Breast epithelium (tissue), 3 donors: ENCODE measurements around the gene RIN1.

Experiments used
- POLR2A ChIP-seq: fragments of 450-650 bp; IDR thresholded peaks from one replicate; pipeline ENCODE4 v1.6.1; 2016; ENCODE audit warnings: antibody characterized with exemption, mild to moderate bottlenecking, moderate library complexity
- POLR2AphosphoS5 ChIP-seq, 3 donors: sonication (generic); formaldehyde crosslinking; IDR thresholded peaks; one replicate each; pipeline ENCODE4 v1.6.1; 2017; ENCODE audit warnings: antibody characterized with exemption in 3 of 3
- TF ChIP-seq, protein P1 (sequence below), 3 donors: fragments of 450-650 bp; IDR thresholded peaks; one replicate each; pipeline ENCODE4 v1.5.1; 2016 to 2017; ENCODE audit warnings: antibody characterized with exemption in 3 of 3, mild to moderate bottlenecking in 3 of 3, moderate library complexity in 3 of 3

DNA sequence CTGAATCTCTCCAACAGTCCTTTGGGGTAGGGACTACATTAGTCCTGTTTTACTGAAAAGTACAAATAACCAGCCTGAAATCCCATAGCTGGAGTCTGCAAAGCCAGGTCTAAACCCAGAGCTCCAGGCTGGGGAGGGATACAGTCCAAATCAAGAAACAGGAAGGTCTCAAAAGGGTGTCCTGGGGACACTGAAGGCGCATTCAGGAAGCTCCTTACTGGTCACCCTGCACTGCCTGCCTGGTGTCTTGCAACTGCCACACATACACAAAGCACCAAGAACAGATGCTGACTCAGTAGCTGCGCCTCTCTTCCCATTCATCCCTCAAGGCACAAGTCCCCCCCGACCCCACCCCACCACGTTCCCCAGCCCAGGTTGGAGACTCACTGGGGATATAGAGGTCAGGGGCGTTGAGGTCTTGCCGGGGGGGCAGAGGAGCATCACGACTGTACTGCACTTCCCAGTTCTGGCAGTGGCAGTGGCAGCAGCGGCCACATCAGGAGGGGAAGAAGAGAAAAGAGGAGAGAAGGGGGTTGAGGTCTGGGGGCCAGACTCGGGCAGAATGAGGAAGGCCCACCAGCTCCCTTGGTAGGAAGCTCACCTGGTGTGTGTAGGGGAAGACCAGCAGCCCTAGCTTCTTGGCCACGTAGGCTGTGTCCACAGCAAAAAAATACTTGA is 48.9 kb downstream of the RIN1 start:
- TF ChIP-seq, protein P1, sequence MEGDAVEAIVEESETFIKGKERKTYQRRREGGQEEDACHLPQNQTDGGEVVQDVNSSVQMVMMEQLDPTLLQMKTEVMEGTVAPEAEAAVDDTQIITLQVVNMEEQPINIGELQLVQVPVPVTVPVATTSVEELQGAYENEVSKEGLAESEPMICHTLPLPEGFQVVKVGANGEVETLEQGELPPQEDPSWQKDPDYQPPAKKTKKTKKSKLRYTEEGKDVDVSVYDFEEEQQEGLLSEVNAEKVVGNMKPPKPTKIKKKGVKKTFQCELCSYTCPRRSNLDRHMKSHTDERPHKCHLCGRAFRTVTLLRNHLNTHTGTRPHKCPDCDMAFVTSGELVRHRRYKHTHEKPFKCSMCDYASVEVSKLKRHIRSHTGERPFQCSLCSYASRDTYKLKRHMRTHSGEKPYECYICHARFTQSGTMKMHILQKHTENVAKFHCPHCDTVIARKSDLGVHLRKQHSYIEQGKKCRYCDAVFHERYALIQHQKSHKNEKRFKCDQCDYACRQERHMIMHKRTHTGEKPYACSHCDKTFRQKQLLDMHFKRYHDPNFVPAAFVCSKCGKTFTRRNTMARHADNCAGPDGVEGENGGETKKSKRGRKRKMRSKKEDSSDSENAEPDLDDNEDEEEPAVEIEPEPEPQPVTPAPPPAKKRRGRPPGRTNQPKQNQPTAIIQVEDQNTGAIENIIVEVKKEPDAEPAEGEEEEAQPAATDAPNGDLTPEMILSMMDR (IDR thresholded peaks at IDR 0.05): no peak
- no peak for TF ChIP-seq POLR2AphosphoS5 (IDR thresholded peaks at IDR 0.05)
- no peak for TF ChIP-seq POLR2A
